Measurements from ENCODE around the gene PEX11G.

Gene PEX11G

GRCh38 chr19:7426986-7427385 lies 61.8 kb downstream of the PEX11G start:
- no peaks in the 10 kb centered on the region for H3K9me3 ChIP-seq (ENCODE audit: insufficient read depth, low read length)
- H3K4me1 ChIP-seq (ENCODE audit: insufficient read depth, insufficient read length), result peaks cover 2% of the 10 kb centered on the region
- H3K36me3 ChIP-seq (ENCODE audit: insufficient read depth, insufficient read length, low read length), result peaks cover 19% of the 10 kb centered on the region
- H3K4me3 ChIP-seq (ENCODE audit: insufficient read length, low read depth), result no peak overlapping the region
- TF ChIP-seq YY1 (IDR thresholded peaks at IDR 0.05; ENCODE audit: insufficient read depth, insufficient read length) (no peak), ZNF274 (IDR thresholded peaks at IDR 0.05; ENCODE audit: low read depth, low read length) (no peak), SUZ12 (IDR thresholded peaks at IDR 0.05; ENCODE audit: extremely low read depth, insufficient read depth, insufficient read length) (no peak)
- no peak overlapping the region for H3K9ac ChIP-seq (ENCODE audit: insufficient read length, low read depth)
- DNase-seq (ENCODE audit: low read depth, low spot score), result no peak
- H3K27me3 ChIP-seq (ENCODE audit: insufficient read depth, insufficient read length), result no peaks in the 10 kb centered on the region

Data from NT2/D1 (cell line).